ENCODE results near the gene IL1R2. TPM values are rescaled to one million over a fixed set of nuclear protein-coding genes. Genes with fewer than 3 reads are reported as not detected.

IL1R2 gene
- total and polyA plus RNA-seq, 2 experiments from 2014 or later, result not detected

DNA sequence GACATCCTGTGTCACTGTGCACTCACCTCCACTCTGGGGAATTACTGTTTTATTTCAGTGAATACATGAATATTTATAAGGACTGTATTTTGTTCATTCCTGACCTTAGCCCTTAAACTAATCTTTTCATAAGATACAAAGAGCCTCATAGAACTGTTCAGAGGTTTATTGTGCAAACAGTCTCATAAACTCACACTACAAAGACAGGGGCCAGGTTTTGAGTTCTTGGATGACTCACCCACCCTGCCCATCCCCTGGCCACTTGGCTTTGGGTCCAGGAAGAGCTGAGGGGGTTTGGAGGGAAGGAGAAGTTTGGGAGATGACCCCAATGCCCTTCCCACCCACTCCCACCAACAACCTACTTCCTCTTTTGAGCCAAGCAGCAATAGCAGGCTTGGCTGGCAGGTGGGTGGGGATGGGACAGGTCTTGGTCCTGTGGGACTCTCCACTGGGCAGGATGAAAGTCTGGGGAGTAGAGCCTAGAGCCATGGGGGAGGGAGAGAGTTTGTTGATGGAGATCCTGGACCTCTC is 43.1 kb upstream of the IL1R2 start:
- no peaks in the 10 kb centered on the region for H4K20me1 ChIP-seq (replicated peaks; ENCODE audit: insufficient read depth)
- no peaks in the 10 kb centered on the region for H3K27me3 Mint-ChIP-seq (ENCODE audit: insufficient read depth, low read depth, poor library complexity)
- no peaks in the 10 kb centered on the region; the same call in 1 of the 2 replicates for H3K36me3 ChIP-seq (ENCODE audit: insufficient read depth)
- H3K4me1 Mint-ChIP-seq, result no peaks in the 10 kb centered on the region
- H3K36me3 Mint-ChIP-seq (ENCODE audit: low read depth), result peaks cover 6% of the 10 kb centered on the region; the same call in 2 of the 3 replicates
- ATAC-seq, result no peak
- H3K4me3 Mint-ChIP-seq, result no peak overlapping the region
- H2AFZ ChIP-seq, result no peak overlapping the region
- H3K4me3 ChIP-seq, result no peak overlapping the region
- no peak overlapping the region for H3K4me2 ChIP-seq
- H3K27ac Mint-ChIP-seq, result no peak overlapping the region
- H3K9me2 ChIP-seq (ENCODE audit: insufficient read depth), result peaks cover 3% of the 10 kb centered on the region; the same call in 1 of the 2 replicates
- TF ChIP-seq ZNF114 (CRISPR knock-in tag; IDR thresholded peaks at IDR 0.05) (no peak), STAT1 (IDR thresholded peaks at IDR 0.05; ENCODE audit: unreplicated experiment) (no peak), NANOG (IDR thresholded peaks at IDR 0.05; ENCODE audit: borderline replicate concordance) (no peak), CREB1 (CRISPR knock-in tag; IDR thresholded peaks at IDR 0.05; ENCODE audit: low read depth) (no peak), ZNF331 (CRISPR knock-in tag; IDR thresholded peaks at IDR 0.05; ENCODE audit: low read depth) (no peak), POLR2AphosphoS5 (IDR thresholded peaks at IDR 0.05; ENCODE audit: low read depth) (no peak), EZH2phosphoT487 (IDR thresholded peaks at IDR 0.05; ENCODE audit: unreplicated experiment) (no peak), EZH2 (IDR thresholded peaks at IDR 0.05; ENCODE audit: low read depth, unreplicated experiment) (no peak)
- TF ChIP-seq, protein P1, sequence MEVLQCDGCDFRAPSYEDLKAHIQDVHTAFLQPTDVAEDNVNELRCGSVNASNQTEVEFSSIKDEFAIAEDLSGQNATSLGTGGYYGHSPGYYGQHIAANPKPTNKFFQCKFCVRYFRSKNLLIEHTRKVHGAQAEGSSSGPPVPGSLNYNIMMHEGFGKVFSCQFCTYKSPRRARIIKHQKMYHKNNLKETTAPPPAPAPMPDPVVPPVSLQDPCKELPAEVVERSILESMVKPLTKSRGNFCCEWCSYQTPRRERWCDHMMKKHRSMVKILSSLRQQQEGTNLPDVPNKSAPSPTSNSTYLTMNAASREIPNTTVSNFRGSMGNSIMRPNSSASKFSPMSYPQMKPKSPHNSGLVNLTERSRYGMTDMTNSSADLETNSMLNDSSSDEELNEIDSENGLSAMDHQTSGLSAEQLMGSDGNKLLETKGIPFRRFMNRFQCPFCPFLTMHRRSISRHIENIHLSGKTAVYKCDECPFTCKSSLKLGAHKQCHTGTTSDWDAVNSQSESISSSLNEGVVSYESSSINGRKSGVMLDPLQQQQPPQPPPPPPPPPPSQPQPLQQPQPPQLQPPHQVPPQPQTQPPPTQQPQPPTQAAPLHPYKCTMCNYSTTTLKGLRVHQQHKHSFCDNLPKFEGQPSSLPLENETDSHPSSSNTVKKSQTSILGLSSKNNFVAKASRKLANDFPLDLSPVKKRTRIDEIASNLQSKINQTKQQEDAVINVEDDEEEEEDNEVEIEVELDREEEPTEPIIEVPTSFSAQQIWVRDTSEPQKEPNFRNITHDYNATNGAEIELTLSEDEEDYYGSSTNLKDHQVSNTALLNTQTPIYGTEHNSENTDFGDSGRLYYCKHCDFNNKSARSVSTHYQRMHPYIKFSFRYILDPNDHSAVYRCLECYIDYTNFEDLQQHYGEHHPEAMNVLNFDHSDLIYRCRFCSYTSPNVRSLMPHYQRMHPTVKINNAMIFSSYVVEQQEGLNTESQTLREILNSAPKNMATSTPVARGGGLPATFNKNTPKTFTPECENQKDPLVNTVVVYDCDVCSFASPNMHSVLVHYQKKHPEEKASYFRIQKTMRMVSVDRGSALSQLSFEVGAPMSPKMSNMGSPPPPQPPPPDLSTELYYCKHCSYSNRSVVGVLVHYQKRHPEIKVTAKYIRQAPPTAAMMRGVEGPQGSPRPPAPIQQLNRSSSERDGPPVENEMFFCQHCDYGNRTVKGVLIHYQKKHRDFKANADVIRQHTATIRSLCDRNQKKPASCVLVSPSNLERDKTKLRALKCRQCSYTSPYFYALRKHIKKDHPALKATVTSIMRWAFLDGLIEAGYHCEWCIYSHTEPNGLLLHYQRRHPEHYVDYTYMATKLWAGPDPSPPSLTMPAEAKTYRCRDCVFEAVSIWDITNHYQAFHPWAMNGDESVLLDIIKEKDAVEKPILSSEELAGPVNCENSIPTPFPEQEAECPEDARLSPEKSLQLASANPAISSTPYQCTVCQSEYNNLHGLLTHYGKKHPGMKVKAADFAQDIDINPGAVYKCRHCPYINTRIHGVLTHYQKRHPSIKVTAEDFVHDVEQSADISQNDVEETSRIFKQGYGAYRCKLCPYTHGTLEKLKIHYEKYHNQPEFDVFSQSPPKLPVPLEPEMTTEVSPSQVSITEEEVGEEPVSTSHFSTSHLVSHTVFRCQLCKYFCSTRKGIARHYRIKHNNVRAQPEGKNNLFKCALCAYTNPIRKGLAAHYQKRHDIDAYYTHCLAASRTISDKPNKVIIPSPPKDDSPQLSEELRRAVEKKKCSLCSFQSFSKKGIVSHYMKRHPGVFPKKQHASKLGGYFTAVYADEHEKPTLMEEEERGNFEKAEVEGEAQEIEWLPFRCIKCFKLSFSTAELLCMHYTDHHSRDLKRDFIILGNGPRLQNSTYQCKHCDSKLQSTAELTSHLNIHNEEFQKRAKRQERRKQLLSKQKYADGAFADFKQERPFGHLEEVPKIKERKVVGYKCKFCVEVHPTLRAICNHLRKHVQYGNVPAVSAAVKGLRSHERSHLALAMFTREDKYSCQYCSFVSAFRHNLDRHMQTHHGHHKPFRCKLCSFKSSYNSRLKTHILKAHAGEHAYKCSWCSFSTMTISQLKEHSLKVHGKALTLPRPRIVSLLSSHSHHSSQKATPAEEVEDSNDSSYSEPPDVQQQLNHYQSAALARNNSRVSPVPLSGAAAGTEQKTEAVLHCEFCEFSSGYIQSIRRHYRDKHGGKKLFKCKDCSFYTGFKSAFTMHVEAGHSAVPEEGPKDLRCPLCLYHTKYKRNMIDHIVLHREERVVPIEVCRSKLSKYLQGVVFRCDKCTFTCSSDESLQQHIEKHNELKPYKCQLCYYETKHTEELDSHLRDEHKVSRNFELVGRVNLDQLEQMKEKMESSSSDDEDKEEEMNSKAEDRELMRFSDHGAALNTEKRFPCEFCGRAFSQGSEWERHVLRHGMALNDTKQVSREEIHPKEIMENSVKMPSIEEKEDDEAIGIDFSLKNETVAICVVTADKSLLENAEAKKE (CRISPR knock-in tag; IDR thresholded peaks at IDR 0.05), result no peak
- TF ChIP-seq, protein P2, sequence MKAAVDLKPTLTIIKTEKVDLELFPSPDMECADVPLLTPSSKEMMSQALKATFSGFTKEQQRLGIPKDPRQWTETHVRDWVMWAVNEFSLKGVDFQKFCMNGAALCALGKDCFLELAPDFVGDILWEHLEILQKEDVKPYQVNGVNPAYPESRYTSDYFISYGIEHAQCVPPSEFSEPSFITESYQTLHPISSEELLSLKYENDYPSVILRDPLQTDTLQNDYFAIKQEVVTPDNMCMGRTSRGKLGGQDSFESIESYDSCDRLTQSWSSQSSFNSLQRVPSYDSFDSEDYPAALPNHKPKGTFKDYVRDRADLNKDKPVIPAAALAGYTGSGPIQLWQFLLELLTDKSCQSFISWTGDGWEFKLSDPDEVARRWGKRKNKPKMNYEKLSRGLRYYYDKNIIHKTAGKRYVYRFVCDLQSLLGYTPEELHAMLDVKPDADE (IDR thresholded peaks at IDR 0.05), result no peak
- TF ChIP-seq, protein P3, sequence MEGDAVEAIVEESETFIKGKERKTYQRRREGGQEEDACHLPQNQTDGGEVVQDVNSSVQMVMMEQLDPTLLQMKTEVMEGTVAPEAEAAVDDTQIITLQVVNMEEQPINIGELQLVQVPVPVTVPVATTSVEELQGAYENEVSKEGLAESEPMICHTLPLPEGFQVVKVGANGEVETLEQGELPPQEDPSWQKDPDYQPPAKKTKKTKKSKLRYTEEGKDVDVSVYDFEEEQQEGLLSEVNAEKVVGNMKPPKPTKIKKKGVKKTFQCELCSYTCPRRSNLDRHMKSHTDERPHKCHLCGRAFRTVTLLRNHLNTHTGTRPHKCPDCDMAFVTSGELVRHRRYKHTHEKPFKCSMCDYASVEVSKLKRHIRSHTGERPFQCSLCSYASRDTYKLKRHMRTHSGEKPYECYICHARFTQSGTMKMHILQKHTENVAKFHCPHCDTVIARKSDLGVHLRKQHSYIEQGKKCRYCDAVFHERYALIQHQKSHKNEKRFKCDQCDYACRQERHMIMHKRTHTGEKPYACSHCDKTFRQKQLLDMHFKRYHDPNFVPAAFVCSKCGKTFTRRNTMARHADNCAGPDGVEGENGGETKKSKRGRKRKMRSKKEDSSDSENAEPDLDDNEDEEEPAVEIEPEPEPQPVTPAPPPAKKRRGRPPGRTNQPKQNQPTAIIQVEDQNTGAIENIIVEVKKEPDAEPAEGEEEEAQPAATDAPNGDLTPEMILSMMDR (conservative IDR thresholded peaks at IDR 0.05; ENCODE audit: low read depth in 2 of 2), result no peak
- H3K79me2 ChIP-seq (replicated peaks; ENCODE audit: insufficient read depth), result no peaks in the 10 kb centered on the region
- H3K27ac ChIP-seq (ENCODE audit: low read depth), result no peak overlapping the region
- no peaks in the 10 kb centered on the region for H3K4me1 ChIP-seq (ENCODE audit: insufficient read depth)
- no peak for DNase-seq (ENCODE audit: low spot score)
- no peaks in the 10 kb centered on the region for H3K27me3 ChIP-seq (ENCODE audit: insufficient read depth)
- peaks cover 9% of the 10 kb centered on the region for H3K9me3 Mint-ChIP-seq
- H3F3A ChIP-seq (replicated peaks; ENCODE audit: low read depth), result no peaks in the 10 kb centered on the region

All from GM23338 (cell line).